ENCODE results near the gene RBM20. TPM values are rescaled to one million over a fixed set of nuclear protein-coding genes. Genes with fewer than 3 reads are reported as not detected.

RBM20 gene
- total RNA-seq, 2 experiments from 2014 or later: 0.40 to 0.50 TPM

- Mint-ChIP-seq H3K36me3 (ENCODE audit: low read depth) (no peaks in the 10 kb centered on the region), H3K27me3 (ENCODE audit: low read depth) (no peaks in the 10 kb centered on the region), H3K27ac (no peak overlapping the region), H3K4me3 (no peak overlapping the region), H3K9me3 (no peaks in the 10 kb centered on the region), H3K4me1 (ENCODE audit: low read depth) (peaks cover 43% of the 10 kb centered on the region)
- DNase-seq: no peak
- CTCF ChIA-PET: interaction anchor here (0.6 to 2.9 kb wide), 10 partner anchors 8 to 519 kb away, joined by 3 to 11 read pairs (median 4); no protein-coding TSS in a partner anchor
- intact Hi-C loops (cut with micrococcal nuclease): loop anchor here (1.0 to 5.0 kb wide), 4 partner anchors 8 to 42 kb away; no protein-coding TSS in a partner anchor
These were observed 199.9 kb downstream of the RBM20 start for GRCh38 chr10:110843796-110844616.

GRCh38 chr10:110844617-110844881 lies 200.4 kb downstream of the RBM20 start:
- Mint-ChIP-seq H3K27me3 (ENCODE audit: low read depth) (no peaks in the 10 kb centered on the region), H3K27ac (no peak overlapping the region), H3K36me3 (ENCODE audit: low read depth) (no peaks in the 10 kb centered on the region), H3K4me3 (no peak overlapping the region), H3K9me3 (no peaks in the 10 kb centered on the region), H3K4me1 (ENCODE audit: low read depth) (peaks cover 43% of the 10 kb centered on the region)
- intact Hi-C loops (cut with micrococcal nuclease): loop anchor here (5.0 kb wide), 1 partner anchor 42 kb away; no protein-coding TSS in a partner anchor
- CTCF ChIA-PET: interaction anchor here (0.6 to 2.9 kb wide), 8 partner anchors 8 to 518 kb away, joined by 3 to 11 read pairs (median 4); no protein-coding TSS in a partner anchor
- no peak for DNase-seq

- CTCF ChIA-PET: interaction anchor here (1.3 kb wide), 1 partner anchor 8 kb away, joined by 4 read pairs; no protein-coding TSS in a partner anchor
- Mint-ChIP-seq H3K9me3 (no peaks in the 10 kb centered on the region), H3K27ac (no peak overlapping the region), H3K36me3 (ENCODE audit: low read depth) (no peaks in the 10 kb centered on the region), H3K27me3 (ENCODE audit: low read depth) (no peaks in the 10 kb centered on the region), H3K4me3 (no peak overlapping the region), H3K4me1 (ENCODE audit: low read depth) (peaks cover 49% of the 10 kb centered on the region)
- intact Hi-C loops (cut with micrococcal nuclease): no loop called here
- no peak for DNase-seq
These were observed 201.1 kb downstream of the RBM20 start for GRCh38 chr10:110845192-110845755.

GRCh38 chr10:110845756-110846620 lies 201.9 kb downstream of the RBM20 start:
- intact Hi-C loops (cut with micrococcal nuclease): no loop called here
- Mint-ChIP-seq H3K27ac (no peak overlapping the region), H3K4me1 (ENCODE audit: low read depth) (peaks cover 53% of the 10 kb centered on the region), H3K9me3 (no peaks in the 10 kb centered on the region), H3K4me3 (no peak overlapping the region), H3K27me3 (ENCODE audit: low read depth) (no peaks in the 10 kb centered on the region), H3K36me3 (ENCODE audit: low read depth) (no peaks in the 10 kb centered on the region)
- CTCF ChIA-PET: interaction anchor here (0.8 to 1.3 kb wide), 3 partner anchors 9 to 21 kb away, joined by 3 to 6 read pairs (median 4); no protein-coding TSS in a partner anchor
- peak; percentile 3 for DNase-seq

- Mint-ChIP-seq H3K27ac (no peak overlapping the region), H3K9me3 (no peaks in the 10 kb centered on the region), H3K36me3 (ENCODE audit: low read depth) (no peaks in the 10 kb centered on the region), H3K27me3 (ENCODE audit: low read depth) (no peaks in the 10 kb centered on the region), H3K4me3 (no peak overlapping the region), H3K4me1 (ENCODE audit: low read depth) (peaks cover 50% of the 10 kb centered on the region)
- CTCF ChIA-PET: interaction anchor here (1.3 kb wide), 1 partner anchor 12 kb away, joined by 3 read pairs; no protein-coding TSS in a partner anchor
- no peak for DNase-seq
- intact Hi-C loops (cut with micrococcal nuclease): no loop called here
These were observed 203.2 kb downstream of the RBM20 start for GRCh38 chr10:110847374-110847773.

- Mint-ChIP-seq H3K4me3 (no peak overlapping the region), H3K27ac (no peak overlapping the region), H3K36me3 (ENCODE audit: low read depth) (no peaks in the 10 kb centered on the region), H3K4me1 (ENCODE audit: low read depth) (peaks cover 50% of the 10 kb centered on the region), H3K9me3 (no peaks in the 10 kb centered on the region), H3K27me3 (ENCODE audit: low read depth) (no peaks in the 10 kb centered on the region)
- CTCF ChIA-PET: no interaction called here
- no peak for DNase-seq
- intact Hi-C loops (cut with micrococcal nuclease): no loop called here
These were observed 204.0 kb downstream of the RBM20 start for GRCh38 chr10:110848106-110848505.

GRCh38 chr10:110850099-110850498 lies 206.0 kb downstream of the RBM20 start:
- Mint-ChIP-seq H3K27ac (no peak overlapping the region), H3K9me3 (peaks cover 2% of the 10 kb centered on the region), H3K4me1 (ENCODE audit: low read depth) (peaks cover 51% of the 10 kb centered on the region), H3K27me3 (ENCODE audit: low read depth) (no peaks in the 10 kb centered on the region), H3K4me3 (no peak overlapping the region), H3K36me3 (ENCODE audit: low read depth) (peaks cover 2% of the 10 kb centered on the region)
- CTCF ChIA-PET: no interaction called here
- no peak for DNase-seq
- intact Hi-C loops (cut with micrococcal nuclease): no loop called here

- peak; percentile 25 for DNase-seq
- CTCF ChIA-PET: interaction anchor here (0.8 to 2.0 kb wide), 3 partner anchors 8 to 40 kb away, joined by 3 to 11 read pairs (median 8); no protein-coding TSS in a partner anchor
- peaks cover 56% of the 10 kb centered on the region for H3K4me1 Mint-ChIP-seq (ENCODE audit: low read depth)
- H3K36me3 Mint-ChIP-seq (ENCODE audit: low read depth): peaks cover 4% of the 10 kb centered on the region
- H3K9me3 Mint-ChIP-seq: peaks cover 4% of the 10 kb centered on the region
- peak overlapping the region; percentile 2 for H3K4me3 Mint-ChIP-seq
- intact Hi-C loops (cut with micrococcal nuclease): no loop called here
- no peaks in the 10 kb centered on the region for H3K27me3 Mint-ChIP-seq (ENCODE audit: low read depth)
- no peak overlapping the region for H3K27ac Mint-ChIP-seq
These were observed 207.0 kb downstream of the RBM20 start for GRCh38 chr10:110851020-110851612.

- no peaks in the 10 kb centered on the region for H3K27me3 Mint-ChIP-seq (ENCODE audit: low read depth)
- peaks cover 6% of the 10 kb centered on the region for H3K36me3 Mint-ChIP-seq (ENCODE audit: low read depth)
- CTCF ChIA-PET: interaction anchor here (1.1 to 2.0 kb wide), 7 partner anchors 9 to 49 kb away, joined by 4 to 11 read pairs (median 5); partner anchors contain the start of gene PDCD4
- H3K4me3 Mint-ChIP-seq: peak overlapping the region; percentile 53
- intact Hi-C loops (cut with micrococcal nuclease): loop anchor here (1.0 kb wide), 1 partner anchor 9 kb away; no protein-coding TSS in a partner anchor
- H3K9me3 Mint-ChIP-seq: peaks cover 4% of the 10 kb centered on the region
- peaks cover 60% of the 10 kb centered on the region for H3K4me1 Mint-ChIP-seq (ENCODE audit: low read depth)
- H3K27ac Mint-ChIP-seq: no peak overlapping the region
- DNase-seq: peak; percentile 65
These were observed 208.2 kb downstream of the RBM20 start for GRCh38 chr10:110852255-110852896.

- intact Hi-C loops (cut with micrococcal nuclease): loop anchor here (1.0 kb wide), 1 partner anchor 10 kb away; no protein-coding TSS in a partner anchor
- Mint-ChIP-seq H3K27me3 (ENCODE audit: low read depth) (no peaks in the 10 kb centered on the region), H3K4me1 (ENCODE audit: low read depth) (peaks cover 66% of the 10 kb centered on the region), H3K9me3 (peaks cover 4% of the 10 kb centered on the region), H3K4me3 (peak overlapping the region; percentile 53), H3K27ac (no peak overlapping the region), H3K36me3 (ENCODE audit: low read depth) (peaks cover 6% of the 10 kb centered on the region)
- CTCF ChIA-PET: interaction anchor here (0.5 to 2.0 kb wide), 8 partner anchors 8 to 252 kb away, joined by 4 to 11 read pairs (median 5); partner anchors contain the start of gene PDCD4
- no peak for DNase-seq
These were observed 208.8 kb downstream of the RBM20 start for GRCh38 chr10:110852947-110853346.

GRCh38 chr10:110853921-110854605 lies 209.9 kb downstream of the RBM20 start:
- no peak for DNase-seq
- CTCF ChIA-PET: interaction anchor here (0.6 to 1.7 kb wide), 3 partner anchors 19 to 182 kb away, joined by 3 to 5 read pairs (median 3); no protein-coding TSS in a partner anchor
- no peak overlapping the region for H3K4me3 Mint-ChIP-seq
- peaks cover 4% of the 10 kb centered on the region for H3K9me3 Mint-ChIP-seq
- H3K4me1 Mint-ChIP-seq (ENCODE audit: low read depth): peaks cover 74% of the 10 kb centered on the region
- H3K27me3 Mint-ChIP-seq (ENCODE audit: low read depth): no peaks in the 10 kb centered on the region
- intact Hi-C loops (cut with micrococcal nuclease): no loop called here
- H3K36me3 Mint-ChIP-seq (ENCODE audit: low read depth): peaks cover 6% of the 10 kb centered on the region
- no peak overlapping the region for H3K27ac Mint-ChIP-seq
